Stimulated activated naive CD8-positive, alpha-beta T cell treated with anti-CD3 and anti-CD28 coated beads, Interleukin-15, amount 100 ng/mL, for 72 hours (primary cell): ENCODE data around the gene MPHOSPH8.
"Not testable (repeated sequence)": the region's sequence is repeated elsewhere in the genome, so short reads cannot be mapped to it uniquely, and the experiment has no call there.

ENCODE experiments used
- ATAC-seq: fragments of 150-1000 bp; cut with Tn5 transposase; 2 replicates; pipeline ENCODE4 v1.10.0; 2021; ENCODE audit warnings: mild to moderate bottlenecking, moderate library complexity
- DNase-seq, 2 donors: peaks; one replicate each; pipeline ENCODE4 v3.0.0; 2021 to 2022
- H3K27ac Mint-ChIP-seq, 2 donors: one replicate each; pipeline ENCODE4 v1.8.0; 2022; ENCODE audit warnings: mild to moderate bottlenecking in 2 of 2, mixed read lengths in 2 of 2, moderate library complexity in 2 of 2
- H3K27me3 Mint-ChIP-seq: one replicate; pipeline ENCODE4 v1.8.0; 2022; ENCODE audit warnings: mixed read lengths
- H3K4me1 Mint-ChIP-seq: one replicate; pipeline ENCODE4 v1.8.0; 2022; ENCODE audit warnings: mild to moderate bottlenecking, mixed read lengths
- H3K4me3 Mint-ChIP-seq, 2 donors: one replicate each; pipeline ENCODE4 v1.8.0; 2022; ENCODE audit warnings: mild to moderate bottlenecking in 2 of 2, mixed read lengths in 2 of 2, moderate library complexity in 1 of 2
- H3K9me3 Mint-ChIP-seq, 2 donors: one replicate each; pipeline ENCODE4 v1.8.0; 2022; ENCODE audit warnings: mixed read lengths in 2 of 2

Gene MPHOSPH8

GRCh38 chr13:19606737-19607136, 26.7 kb upstream of the MPHOSPH8 start:
- H3K27me3 Mint-ChIP-seq = peaks cover 14% of the 10 kb centered on the region
- no peak overlapping the region for H3K27ac Mint-ChIP-seq
- DNase-seq (no peak), ATAC-seq (no peak)
- H3K4me1 Mint-ChIP-seq = peaks cover 13% of the 10 kb centered on the region
- no peak overlapping the region for H3K4me3 Mint-ChIP-seq
- peaks cover 13 to 24% of the 10 kb centered on the region in 2 donors for H3K9me3 Mint-ChIP-seq

- peaks cover 14% of the 10 kb centered on the region for H3K27me3 Mint-ChIP-seq
Measured at GRCh38 chr13:19607523-19608078, 25.9 kb upstream of the MPHOSPH8 start.

GRCh38 chr13:19618977-19619376, 14.5 kb upstream of the MPHOSPH8 start:
- ATAC-seq (peak; percentile 63), DNase-seq (peak; percentile 9 to 21)
- no peak overlapping the region for H3K4me3 Mint-ChIP-seq
- H3K4me1 Mint-ChIP-seq = no peaks in the 10 kb centered on the region
- peaks cover 0 to 7% of the 10 kb centered on the region in 2 donors for H3K9me3 Mint-ChIP-seq
- H3K27me3 Mint-ChIP-seq = peaks cover 10% of the 10 kb centered on the region
- H3K27ac Mint-ChIP-seq = no peak overlapping the region

More at GRCh38 chr13:19607523-19608078, 25.9 kb upstream of the MPHOSPH8 start:
- Mint-ChIP-seq H3K9me3 (peaks cover 13 to 24% of the 10 kb centered on the region in 2 donors), H3K4me1 (peaks cover 13% of the 10 kb centered on the region), H3K27ac (no peak overlapping the region), H3K4me3 (no peak overlapping the region)
- ATAC-seq (no peak), DNase-seq (no peak)

GRCh38 chr13:19622193-19622592, 11.3 kb upstream of the MPHOSPH8 start:
- ATAC-seq (no peak), DNase-seq (no peak)
- peaks cover 0 to 7% of the 10 kb centered on the region in 2 donors for H3K9me3 Mint-ChIP-seq
- H3K4me3 Mint-ChIP-seq = no peak overlapping the region
- H3K4me1 Mint-ChIP-seq = no peaks in the 10 kb centered on the region
- H3K27ac Mint-ChIP-seq = no peak overlapping the region
- peaks cover 22% of the 10 kb centered on the region for H3K27me3 Mint-ChIP-seq

- no peaks in the 10 kb centered on the region for H3K9me3 Mint-ChIP-seq
- H3K27me3 Mint-ChIP-seq = peaks cover 27% of the 10 kb centered on the region
- H3K27ac Mint-ChIP-seq = no peak overlapping the region
- ATAC-seq (no peak), DNase-seq (no peak)
- no peaks in the 10 kb centered on the region for H3K4me1 Mint-ChIP-seq
- no peak overlapping the region for H3K4me3 Mint-ChIP-seq
Measured at GRCh38 chr13:19624265-19624664, 9.2 kb upstream of the MPHOSPH8 start.

- DNase-seq = no peak
- Mint-ChIP-seq H3K4me3 (peak overlapping the region; percentile 97 to 100), H3K27me3 (no peaks in the 10 kb centered on the region), H3K9me3 (no peaks in the 10 kb centered on the region), H3K27ac (peak overlapping the region; percentile 75 to 100), H3K4me1 (peaks cover 24% of the 10 kb centered on the region)
- ATAC-seq = no peak
Measured at GRCh38 chr13:19632915-19633478, 462 bp upstream of the MPHOSPH8 start.

- DNase-seq = no peak
- H3K9me3 Mint-ChIP-seq = no peaks in the 10 kb centered on the region
- H3K4me1 Mint-ChIP-seq = peaks cover 33% of the 10 kb centered on the region
- no peak for ATAC-seq
- H3K27ac Mint-ChIP-seq = peak overlapping the region; percentile 99 to 100
- peak overlapping the region; percentile 97 to 100 for H3K4me3 Mint-ChIP-seq
- no peaks in the 10 kb centered on the region for H3K27me3 Mint-ChIP-seq
Measured at GRCh38 chr13:19634256-19634740, 839 bp downstream of the MPHOSPH8 start.

GRCh38 chr13:19635926-19636325, 2.5 kb downstream of the MPHOSPH8 start:
- peak overlapping the region in 1 of 2 donors; percentile 95 for H3K27ac Mint-ChIP-seq
- not testable (repeated sequence) for H3K27me3 Mint-ChIP-seq, DNase-seq, ATAC-seq, H3K9me3 Mint-ChIP-seq
- peaks cover 41% of the 10 kb centered on the region for H3K4me1 Mint-ChIP-seq
- peak overlapping the region; percentile 97 to 100 for H3K4me3 Mint-ChIP-seq

GRCh38 chr13:19643652-19644051, 10.2 kb downstream of the MPHOSPH8 start:
- ATAC-seq = no peak
- Mint-ChIP-seq H3K27me3 (no peaks in the 10 kb centered on the region), H3K27ac (no peak overlapping the region), H3K4me3 (no peak overlapping the region), H3K4me1 (peaks cover 45% of the 10 kb centered on the region), H3K9me3 (no peaks in the 10 kb centered on the region)
- DNase-seq = no peak

- no peaks in the 10 kb centered on the region for H3K27me3 Mint-ChIP-seq
- ATAC-seq = no peak
- no peak overlapping the region for H3K4me3 Mint-ChIP-seq
- no peak for DNase-seq
- peak overlapping the region in 1 of 2 donors; percentile 55 for H3K27ac Mint-ChIP-seq
- H3K4me1 Mint-ChIP-seq = peaks cover 35% of the 10 kb centered on the region
- H3K9me3 Mint-ChIP-seq = no peaks in the 10 kb centered on the region
Measured at GRCh38 chr13:19645000-19645399, 11.5 kb downstream of the MPHOSPH8 start.

- no peak overlapping the region for H3K4me3 Mint-ChIP-seq
- DNase-seq (no peak), ATAC-seq (no peak)
- H3K9me3 Mint-ChIP-seq = no peaks in the 10 kb centered on the region
- no peak overlapping the region for H3K27ac Mint-ChIP-seq
- H3K4me1 Mint-ChIP-seq = peaks cover 31% of the 10 kb centered on the region
- no peaks in the 10 kb centered on the region for H3K27me3 Mint-ChIP-seq
Measured at GRCh38 chr13:19646063-19646462, 12.6 kb downstream of the MPHOSPH8 start.

GRCh38 chr13:19650742-19651141, 17.3 kb downstream of the MPHOSPH8 start:
- DNase-seq = no peak
- H3K27me3 Mint-ChIP-seq = no peaks in the 10 kb centered on the region
- peak overlapping the region in 1 of 2 donors; percentile 74 for H3K27ac Mint-ChIP-seq
- H3K9me3 Mint-ChIP-seq = no peaks in the 10 kb centered on the region
- ATAC-seq = no peak
- peaks cover 13% of the 10 kb centered on the region for H3K4me1 Mint-ChIP-seq
- no peak overlapping the region for H3K4me3 Mint-ChIP-seq

GRCh38 chr13:19657872-19658591, 24.6 kb downstream of the MPHOSPH8 start:
- no peaks in the 10 kb centered on the region for H3K9me3 Mint-ChIP-seq
- DNase-seq = no peak
- ATAC-seq = no peak
- H3K27ac Mint-ChIP-seq = no peak overlapping the region
- H3K4me3 Mint-ChIP-seq = no peak overlapping the region
- no peaks in the 10 kb centered on the region for H3K27me3 Mint-ChIP-seq
- peaks cover 3% of the 10 kb centered on the region for H3K4me1 Mint-ChIP-seq

- H3K27ac Mint-ChIP-seq = no peak overlapping the region
- no peaks in the 10 kb centered on the region for H3K27me3 Mint-ChIP-seq
- ATAC-seq = no peak
- peaks cover 7% of the 10 kb centered on the region for H3K4me1 Mint-ChIP-seq
- H3K4me3 Mint-ChIP-seq = no peak overlapping the region
- no peak for DNase-seq
- no peaks in the 10 kb centered on the region for H3K9me3 Mint-ChIP-seq
Measured at GRCh38 chr13:19658831-19659230, 25.4 kb downstream of the MPHOSPH8 start.

GRCh38 chr13:19661126-19661525, 27.7 kb downstream of the MPHOSPH8 start:
- no peaks in the 10 kb centered on the region for H3K9me3 Mint-ChIP-seq
- H3K27me3 Mint-ChIP-seq = no peaks in the 10 kb centered on the region
- peaks cover 19% of the 10 kb centered on the region for H3K4me1 Mint-ChIP-seq
- no peak for DNase-seq
- H3K4me3 Mint-ChIP-seq = no peak overlapping the region
- H3K27ac Mint-ChIP-seq = no peak overlapping the region
- no peak for ATAC-seq

- Mint-ChIP-seq H3K27me3 (no peaks in the 10 kb centered on the region), H3K4me3 (no peak overlapping the region), H3K9me3 (no peaks in the 10 kb centered on the region), H3K4me1 (peaks cover 19% of the 10 kb centered on the region), H3K27ac (no peak overlapping the region)
- DNase-seq (no peak), ATAC-seq (no peak)
Measured at GRCh38 chr13:19661561-19661960, 28.1 kb downstream of the MPHOSPH8 start.
